HuH-7.5 (cell line): ENCODE measurements around the gene CLBA1.
"Not testable (repeated sequence)": the region's sequence is repeated elsewhere in the genome, so short reads cannot be mapped to it uniquely, and the experiment has no call there.

Source experiments
- DNase-seq: peaks from one replicate; pipeline ENCODE4 v3.0.0; 2011; ENCODE audit warnings: low spot score

CLBA1 gene

DNA sequence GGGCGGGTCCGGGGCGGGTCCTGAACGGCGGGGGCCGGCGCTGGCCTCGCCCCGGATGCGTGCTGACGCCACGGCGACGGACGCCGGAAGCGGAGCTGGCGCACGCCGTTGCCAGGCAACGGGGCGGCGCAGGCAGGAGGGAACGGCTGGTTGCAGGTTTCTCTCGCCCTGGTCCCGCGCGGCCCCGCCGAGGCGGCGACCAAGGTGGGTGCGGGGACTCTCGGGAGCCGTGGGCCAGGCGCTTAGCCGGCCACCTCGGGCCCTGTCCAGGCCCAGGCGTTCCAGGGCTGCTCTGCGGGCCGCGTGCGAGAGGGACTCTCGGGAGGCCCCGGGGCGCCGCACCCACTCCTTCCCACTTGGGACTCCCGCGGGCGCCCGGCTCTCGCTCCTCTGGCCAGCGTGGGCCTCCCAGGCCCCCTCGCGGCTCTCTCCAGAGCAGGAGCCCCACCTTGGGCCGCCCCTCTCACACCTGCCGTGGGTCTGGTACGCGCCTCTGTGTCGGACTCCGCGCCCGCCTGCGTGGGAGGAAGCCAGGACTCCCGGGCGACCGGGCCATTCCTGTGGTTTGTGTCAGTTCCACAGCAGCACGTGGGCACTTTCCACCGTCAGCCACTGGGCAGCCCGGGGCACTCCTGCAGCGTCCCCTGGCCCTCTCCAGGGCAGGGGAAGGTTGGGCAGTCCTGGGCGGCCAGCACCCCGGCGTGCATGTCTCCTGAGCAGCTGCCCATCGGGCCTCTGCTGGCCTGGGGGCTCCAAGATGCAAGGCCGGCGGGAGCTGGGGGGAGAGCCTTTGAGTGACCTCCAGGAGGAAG lies at the start of gene CLBA1:
Gene CLBA1, plus strand, starts transcription at position 114 of the 812 bp plus-strand sequence. Its CDS starts 644 bp downstream, at position 758.
- DNase-seq = peak; percentile 97

DNA sequence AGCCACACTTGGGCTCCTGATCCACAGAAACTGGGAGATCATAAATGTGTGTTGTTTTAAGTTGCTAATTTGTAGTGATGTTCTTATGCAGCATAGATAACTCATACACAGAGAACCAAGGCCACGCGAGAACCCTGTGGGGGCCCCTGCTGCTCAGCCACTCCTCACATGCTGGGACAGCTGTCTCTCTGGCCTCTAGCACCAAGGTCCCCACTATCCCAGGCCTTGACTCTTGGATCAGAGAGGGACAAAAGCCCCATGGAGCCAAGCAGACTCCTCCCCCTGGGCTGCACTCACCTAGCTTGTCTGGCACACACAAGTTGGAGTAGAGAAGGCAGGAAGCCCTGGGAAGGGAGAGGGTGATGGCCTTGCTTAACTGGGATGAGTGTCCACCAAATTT lies 49.6 kb upstream of the CLBA1 start:
- no peak for DNase-seq

DNA sequence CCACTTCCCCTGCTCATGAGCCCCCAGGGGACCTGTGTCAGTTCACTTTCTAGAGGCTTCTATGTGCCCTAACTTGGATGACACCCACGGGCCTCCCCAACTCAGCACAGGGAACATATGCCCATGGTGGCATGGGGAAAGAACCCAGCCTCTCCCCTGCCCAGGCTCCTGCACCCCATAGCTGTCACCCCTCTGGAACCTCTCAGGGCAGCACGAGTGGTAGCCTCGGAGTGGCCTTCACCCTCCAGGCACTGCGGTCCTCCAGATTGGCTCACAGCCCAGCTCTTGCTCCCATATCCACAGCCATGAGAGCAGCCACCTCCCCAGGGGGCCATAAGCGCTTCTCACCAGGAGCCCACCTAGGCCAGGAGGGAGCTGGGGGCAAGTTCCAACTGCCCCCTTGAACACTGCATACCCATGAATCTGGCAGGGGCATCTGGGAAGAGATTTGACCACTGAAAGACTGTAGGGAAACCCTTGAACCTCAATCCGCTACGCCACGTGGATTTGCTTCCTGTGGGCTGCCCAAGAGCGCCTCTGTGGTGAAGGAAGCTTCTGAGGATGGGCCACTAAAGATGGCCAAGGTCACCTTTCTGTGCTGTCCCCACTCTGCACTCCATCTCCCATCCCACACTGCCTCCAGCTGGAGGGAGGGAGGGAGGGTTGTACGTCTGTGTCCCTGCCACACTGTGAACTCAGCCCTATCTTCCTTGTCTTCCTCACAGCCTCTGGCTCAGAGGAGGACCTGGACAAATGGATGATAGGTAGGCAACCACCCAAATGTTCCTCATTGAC lies 49.0 kb upstream of the CLBA1 start:
- no peak for DNase-seq

DNA sequence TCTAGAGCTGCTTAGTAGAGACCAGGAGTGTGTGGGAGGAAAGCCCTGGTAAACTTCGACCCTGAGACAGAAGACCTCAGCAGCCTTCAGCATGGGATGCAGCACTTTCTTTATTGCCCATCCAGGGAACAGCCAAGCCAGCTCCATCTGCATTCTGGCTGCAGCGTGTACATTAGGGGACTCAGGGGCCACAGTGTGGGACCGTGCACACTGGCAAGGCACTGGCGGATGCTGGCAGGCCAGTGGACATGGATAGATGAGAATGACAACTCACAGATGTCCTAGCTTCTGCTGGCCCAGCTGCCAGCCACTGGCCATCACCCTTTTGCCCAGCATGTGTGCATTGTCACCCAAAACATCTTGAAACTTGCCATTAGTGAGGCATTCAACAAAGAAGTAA lies 48.4 kb upstream of the CLBA1 start:
- DNase-seq = no peak

DNA sequence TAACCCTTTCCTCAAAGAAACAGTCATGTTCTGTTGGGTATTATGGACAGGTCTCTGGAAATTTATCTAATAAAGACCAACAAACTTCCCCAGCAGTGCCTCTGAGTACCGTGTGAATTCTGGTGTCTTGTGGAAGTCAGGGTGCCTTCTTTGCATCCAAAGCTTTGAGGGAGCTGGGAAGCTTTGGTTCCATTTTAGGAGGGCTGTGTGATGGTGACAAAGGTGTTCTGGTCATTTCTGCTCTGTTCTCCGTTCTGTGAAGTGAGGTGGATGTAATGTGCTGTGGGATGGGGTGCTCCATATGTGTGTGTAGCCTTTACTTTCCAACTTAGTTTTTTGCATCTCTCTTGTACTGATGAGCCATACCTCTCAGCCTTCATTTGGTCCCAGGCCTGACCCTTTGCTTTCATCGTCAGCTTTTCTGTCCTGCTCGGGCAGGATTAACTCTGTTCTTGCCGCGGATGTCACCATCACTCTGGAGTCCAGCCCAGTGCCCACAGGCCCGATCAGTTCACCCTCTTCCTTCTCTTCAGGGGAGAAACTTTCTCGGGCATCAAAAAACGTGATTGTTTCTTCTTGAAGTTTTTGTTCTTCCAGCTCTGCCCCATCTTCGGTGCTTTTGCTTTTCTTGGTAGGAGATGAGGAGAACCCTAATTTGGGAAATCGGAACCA lies 47.8 kb upstream of the CLBA1 start:
- no peak for DNase-seq

DNA sequence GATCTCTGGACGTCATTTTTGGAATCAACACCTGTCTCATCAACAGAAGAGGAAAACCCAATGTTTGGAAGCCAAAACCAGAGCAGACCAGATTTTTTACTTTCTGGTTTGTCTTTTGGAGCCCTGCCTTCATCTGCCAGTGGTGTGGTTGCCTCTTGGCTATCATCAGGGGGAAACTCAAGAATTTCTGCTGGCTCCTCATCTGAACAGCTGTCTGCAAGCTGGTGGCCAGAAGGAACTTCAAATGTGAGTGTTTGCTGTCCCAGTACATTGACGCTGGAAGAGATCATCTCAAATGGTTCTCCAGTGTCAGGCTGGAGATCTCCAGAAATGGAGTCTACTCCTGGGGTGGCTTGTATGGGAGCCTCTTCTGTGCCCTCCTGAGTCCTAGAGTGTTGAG lies 47.2 kb upstream of the CLBA1 start:
- no peak for DNase-seq

DNA sequence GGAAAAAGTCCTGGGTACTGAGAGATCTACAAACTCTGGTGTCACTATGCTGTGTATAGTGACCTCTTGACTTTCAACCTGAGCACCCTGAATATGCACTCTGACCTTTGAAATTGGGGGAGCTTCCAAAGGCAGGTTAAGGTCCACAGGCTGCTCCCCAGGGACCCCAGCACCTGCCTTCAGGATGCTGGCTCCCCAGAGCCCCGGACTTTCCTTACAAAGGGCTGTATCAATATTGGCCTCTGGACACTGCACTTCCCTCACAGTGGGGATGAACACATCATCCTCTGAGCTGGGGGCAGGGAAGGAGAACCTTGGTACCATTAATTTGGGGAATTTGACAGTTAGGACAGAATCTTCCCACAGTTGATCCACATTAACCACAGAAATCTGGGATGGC lies 46.6 kb upstream of the CLBA1 start:
- DNase-seq = no peak

DNA sequence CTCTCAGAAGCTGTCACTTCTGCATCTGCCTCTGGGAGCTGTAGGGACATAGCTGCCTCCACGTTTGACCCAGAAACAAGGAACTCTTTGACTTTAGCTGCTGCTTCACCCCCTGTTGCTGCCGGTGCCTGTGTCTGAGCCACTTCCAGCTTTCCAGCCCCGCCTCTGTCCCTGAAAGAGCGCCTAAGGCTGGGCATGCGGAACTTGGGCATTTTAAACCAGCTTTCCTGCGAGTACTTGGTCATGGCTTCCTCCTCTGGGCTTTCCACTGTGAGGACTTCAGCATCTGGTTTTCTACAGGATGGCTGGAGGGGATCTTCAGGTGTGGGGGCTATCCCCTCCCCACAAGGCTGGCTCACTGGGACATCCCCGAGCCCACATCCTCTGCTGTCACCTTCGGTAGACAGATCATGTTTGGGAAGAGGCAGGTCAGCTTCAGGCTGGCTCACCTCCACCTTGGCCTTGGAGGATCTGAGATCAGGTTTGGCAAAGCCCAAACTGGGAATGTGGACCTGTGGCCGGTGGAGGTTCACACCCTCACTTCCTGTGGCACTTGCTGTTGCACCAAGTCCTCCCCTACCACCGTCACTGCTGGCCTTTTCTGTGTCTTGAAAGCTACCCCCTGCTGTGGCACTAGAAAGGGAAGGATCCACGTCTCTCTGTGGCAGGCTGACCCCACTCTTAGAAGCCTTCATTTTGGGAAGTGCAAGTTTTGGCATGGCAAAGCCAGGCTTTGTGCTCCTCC lies 45.8 kb upstream of the CLBA1 start:
- DNase-seq = no peak

DNA sequence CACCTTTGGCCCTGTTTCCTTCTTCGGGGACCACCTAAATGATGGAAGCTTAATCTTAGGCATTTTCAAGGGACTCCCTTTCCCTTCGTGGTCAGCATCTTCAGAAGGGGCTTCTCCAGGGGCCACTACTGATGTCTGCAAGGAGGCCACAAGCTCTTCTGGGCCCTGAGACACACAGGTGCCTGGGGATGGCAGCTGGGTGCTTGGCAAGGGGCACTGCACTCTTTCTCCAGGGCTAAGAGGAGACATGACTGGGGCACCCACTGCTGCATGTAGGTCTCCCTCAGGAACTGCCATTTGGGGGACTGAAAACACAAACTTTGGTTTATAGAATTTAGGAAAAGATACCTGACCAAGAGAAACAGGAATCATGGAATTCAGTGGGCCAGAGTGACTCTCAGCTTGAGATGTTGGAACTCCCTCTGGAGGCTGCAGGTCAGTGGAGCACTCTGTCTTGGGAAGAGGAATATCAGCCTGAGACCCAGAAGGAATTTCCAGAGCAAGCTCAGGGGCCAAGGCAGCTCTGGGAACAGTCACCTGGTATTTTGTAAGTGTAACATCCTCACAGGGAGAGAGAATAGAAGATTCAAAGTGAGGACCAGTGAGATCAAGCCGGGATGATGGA lies 45.0 kb upstream of the CLBA1 start:
- DNase-seq = peak; percentile 43

DNA sequence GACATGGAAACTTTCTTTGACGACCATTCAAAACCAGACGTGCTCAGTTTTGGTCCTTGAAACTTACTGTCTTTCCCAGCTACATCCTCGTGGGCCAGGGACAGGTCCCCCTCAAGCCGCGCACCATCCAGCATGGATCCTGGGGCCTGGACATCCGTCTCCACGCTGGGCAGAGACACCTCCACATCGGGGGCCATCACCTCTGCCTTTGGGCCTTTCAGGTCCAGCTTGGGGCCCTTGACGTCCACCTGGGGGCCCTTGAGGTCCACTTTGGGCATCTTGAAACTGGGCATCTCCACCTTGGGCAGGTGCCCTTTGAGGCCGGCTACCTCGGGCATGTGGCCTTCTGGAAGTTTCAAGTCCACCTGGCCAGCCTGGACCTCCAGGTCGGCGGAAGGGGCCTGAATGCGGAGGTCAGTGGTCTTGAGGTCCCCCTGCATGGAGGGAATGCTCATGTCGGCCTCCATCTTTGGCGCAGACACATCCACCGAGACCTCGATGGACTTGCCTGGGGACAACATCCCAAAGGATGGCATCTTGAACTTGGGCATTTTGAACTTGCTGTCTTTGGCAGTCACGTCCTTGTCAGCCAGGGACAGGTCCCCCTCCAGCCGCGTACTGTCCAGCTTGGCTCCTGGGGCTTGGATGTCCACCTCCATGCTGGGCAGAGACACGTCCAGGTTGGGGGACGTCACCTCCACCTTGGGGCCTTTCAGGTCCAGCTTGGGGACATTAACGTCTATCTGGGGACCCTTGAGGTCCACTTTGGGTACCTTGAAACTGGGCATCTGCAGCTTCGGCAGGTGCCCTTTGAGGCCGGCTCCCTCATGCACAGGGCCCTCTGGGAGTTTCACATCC lies 43.9 kb upstream of the CLBA1 start:
- DNase-seq = no peak

DNA sequence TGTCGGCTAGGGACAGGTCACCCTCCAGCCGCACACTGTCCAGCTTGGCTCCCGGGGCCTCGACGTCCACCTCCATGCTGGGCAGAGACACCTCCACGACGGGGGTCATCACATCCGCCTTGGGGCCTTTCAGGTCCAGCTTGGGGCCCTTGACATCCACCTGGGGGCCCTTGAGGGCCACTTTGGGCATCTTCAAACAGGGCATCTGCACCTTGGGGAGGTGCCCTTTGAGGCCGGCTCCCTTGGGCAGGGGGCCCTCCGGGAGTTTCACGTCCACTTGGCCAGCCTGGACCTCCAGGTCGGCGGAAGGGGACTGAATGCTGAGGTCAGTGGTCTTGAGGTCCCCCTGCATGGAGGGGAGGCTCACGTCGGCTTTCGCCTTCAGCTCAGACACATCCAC lies 43.0 kb upstream of the CLBA1 start:
- no peak for DNase-seq

DNA sequence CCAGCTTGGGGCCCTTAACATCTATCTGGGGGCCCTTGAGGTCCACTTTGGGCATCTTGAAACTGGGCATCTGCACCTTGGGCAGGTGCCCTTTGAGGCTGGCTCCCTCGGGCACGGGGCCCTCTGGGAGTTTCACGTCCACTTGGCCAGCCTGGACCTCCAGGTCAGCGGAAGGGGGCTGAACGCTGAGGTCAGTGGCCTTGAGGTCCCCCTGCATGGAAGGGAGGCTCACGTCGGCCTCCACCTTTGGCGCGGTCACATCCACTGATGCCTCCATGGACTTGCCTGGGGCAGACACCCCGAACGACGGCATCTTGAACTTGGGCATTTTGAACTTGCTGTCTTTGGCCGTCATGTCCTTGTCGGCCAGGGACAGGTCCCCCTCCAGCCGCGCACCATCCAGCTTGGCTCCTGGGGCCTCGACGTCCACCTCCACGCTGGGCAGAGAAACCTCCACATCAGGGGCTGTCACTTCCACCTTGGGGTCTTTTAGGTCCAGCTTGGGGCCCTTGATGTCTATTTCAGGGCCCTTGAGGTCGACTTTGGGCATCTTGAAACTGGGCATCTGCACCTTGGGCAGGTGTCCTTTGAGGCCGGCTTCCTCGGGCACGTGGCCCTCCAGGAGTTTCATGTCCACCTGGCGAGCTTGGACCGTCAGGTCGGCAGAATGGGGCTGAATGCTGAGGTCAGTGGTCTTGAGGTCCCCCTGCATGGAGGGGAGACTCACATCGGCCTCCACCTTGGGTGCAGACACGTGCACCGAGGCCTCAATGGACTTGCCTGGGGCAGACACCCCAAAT lies 42.2 kb upstream of the CLBA1 start:
- DNase-seq = not testable (repeated sequence)

DNA sequence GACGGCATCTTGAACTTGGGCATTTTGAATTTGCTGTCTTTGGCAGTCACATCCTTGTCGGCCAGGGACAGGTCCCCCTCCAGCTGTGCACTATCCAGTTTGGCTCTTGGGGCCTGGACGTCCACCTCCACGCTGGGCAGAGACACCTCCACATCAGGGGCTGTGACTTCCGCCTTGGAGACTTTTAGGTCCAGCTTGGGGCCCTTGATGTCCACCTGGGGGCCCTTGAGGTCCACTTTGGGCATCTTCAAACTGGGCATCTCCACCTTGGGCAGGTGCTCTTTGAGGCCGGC lies 41.6 kb upstream of the CLBA1 start:
- not testable (repeated sequence) for DNase-seq

DNA sequence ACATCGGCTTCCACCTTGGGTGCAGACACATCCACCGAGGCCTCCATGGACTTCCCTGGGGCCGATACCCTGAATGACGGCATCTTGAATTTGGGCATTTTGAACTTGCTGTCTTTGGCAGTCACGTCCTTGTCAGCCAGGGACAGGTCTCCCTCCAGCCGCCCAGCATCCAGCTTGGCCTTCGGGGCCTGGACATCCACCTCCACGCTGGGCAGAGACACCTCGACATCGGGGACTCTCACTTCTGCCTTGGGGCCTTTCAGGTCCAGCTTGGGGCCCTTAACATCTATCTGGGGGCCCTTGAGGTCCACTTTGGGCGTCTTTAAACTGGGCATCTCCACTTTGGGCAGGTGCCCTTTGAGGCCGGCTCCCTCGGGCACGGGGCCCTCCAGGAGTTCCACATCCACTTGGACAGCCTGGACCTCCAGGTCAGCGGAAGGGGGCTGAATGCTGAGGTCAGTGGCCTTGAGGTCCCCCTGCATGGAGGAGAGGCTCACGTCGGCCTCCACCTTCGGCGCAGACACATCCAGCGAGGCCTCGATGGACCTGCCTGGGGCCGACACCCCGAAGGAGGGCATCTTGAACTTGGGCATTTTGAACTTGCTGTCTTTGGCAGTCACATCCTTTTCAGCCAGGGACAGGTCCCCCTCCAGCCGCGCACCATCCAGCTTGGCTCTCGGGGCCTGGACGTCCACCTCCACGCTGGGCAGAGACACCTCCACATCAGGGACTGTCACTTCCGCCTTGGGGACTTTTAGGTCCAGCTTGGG lies 41.0 kb upstream of the CLBA1 start:
- DNase-seq = not testable (repeated sequence)

DNA sequence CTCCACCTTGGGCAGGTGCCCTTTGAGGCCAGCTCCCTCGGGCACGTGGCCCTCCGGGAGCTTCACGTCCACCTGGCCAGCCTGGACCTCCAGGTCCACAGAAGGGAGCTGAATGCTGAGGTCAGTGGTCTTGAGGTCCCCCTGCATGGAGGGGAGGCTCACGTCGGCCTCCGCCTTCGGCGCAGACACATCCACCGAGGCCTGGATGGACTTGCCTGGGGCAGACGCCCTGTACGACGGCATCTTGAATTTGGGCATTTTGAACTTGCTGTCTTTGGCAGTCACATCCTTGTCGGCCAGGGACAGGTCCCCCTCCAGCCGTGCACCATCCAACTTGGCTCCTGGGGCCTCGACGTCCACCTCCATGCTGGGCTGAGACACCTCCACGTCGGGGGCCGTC lies 40.3 kb upstream of the CLBA1 start:
- DNase-seq = not testable (repeated sequence)

DNA sequence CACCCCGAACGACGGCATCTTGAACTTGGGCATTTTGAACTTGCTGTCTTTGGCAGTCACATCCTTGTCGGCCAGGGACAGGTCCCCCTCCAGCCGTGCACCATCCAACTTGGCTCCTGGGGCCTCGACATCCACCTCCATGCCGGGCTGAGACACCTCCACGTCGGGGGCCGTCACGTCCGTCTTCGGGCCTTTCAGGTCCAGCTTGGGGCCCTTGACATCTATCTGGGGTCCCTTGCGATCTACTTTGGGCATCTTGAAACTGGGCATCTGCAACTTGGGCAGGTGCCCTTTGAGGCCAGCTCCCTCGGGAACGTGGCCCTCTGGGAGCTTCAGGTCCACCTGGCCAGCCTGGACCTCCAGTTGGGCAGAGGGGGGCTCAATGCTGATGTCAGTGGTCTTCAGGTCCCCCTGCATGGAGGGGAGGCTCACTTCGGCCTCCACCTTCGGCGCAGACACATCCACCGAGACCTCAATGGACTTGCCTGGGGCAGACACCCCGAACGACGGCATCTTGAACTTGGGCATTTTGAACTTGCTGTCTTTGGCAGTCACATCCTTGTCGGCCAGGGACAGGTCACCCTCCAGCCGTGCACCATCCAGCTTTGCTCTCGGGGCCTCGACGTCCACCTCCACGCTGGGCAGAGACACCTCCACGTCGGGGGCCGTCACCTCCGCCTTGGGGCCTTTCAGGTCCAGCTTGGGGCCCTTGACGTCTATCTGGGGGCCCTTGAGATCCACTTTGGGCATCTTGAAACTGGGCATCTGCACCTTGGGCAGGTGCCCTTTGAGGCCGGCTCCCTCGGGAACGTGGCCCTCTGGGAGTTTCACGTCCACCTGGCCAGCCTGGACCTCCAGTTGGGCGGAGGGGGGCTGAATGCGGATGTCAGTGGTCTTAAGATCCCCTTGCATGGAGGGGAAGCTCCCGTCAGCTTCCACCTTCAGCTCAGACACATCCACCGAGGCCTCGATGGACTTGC lies 39.3 kb upstream of the CLBA1 start:
- DNase-seq = not testable (repeated sequence)

DNA sequence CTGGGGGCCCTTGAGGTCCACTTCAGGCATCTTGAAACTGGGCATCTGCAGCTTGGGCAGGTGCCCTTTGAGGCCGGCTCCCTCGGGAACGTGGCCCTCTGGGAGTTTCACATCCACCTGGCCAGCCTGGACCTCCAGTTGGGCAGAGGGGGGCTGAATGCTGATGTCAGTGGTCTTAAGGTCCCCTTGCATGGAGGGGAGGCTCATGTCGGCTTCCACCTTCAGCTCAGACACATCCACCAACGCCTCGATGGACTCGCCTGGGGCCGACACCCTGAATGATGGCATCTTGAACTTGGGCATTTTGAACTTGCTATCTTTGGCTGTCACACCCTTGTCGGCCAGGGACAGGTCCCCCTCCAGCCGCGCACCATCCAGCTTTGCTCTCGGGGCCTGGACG lies 38.4 kb upstream of the CLBA1 start:
- DNase-seq = not testable (repeated sequence)
